Stimulated activated naive CD4-positive, alpha-beta T cell (primary cell): Measurements from ENCODE around the gene KMT2D.

Experiments
- DNase-seq, 6 experiments: peaks; one replicate each; lab custom pipeline; 2025; lab: John Stamatoyannopoulos, UW

KMT2D gene

GRCh38 chr12:49033611-49034285 is 26.8 kb downstream of the KMT2D start:
- DNase-seq: no peak

GRCh38 chr12:49032679-49033447 is 27.7 kb downstream of the KMT2D start:
- no peak for DNase-seq

- DNase-seq: no peak
These were observed 28.3 kb downstream of the KMT2D start for GRCh38 chr12:49032276-49032675.

- no peak for DNase-seq
These were observed 28.9 kb downstream of the KMT2D start for GRCh38 chr12:49031573-49032161.

- DNase-seq: no peak
These were observed 29.7 kb downstream of the KMT2D start for GRCh38 chr12:49030714-49031572.

GRCh38 chr12:49030119-49030518 is 30.5 kb downstream of the KMT2D start:
- DNase-seq: no peak

- DNase-seq: no peak
These were observed 31.8 kb downstream of the KMT2D start for GRCh38 chr12:49028666-49029275.

GRCh38 chr12:49027846-49028555 is 32.6 kb downstream of the KMT2D start:
- no peak for DNase-seq

- no peak for DNase-seq
These were observed 33.7 kb downstream of the KMT2D start for GRCh38 chr12:49026678-49027480.

GRCh38 chr12:49026101-49026500 is 34.5 kb downstream of the KMT2D start:
- no peak for DNase-seq

GRCh38 chr12:49025463-49025862 is 35.1 kb downstream of the KMT2D start:
- no peak for DNase-seq

GRCh38 chr12:49024543-49024942 is 36.1 kb downstream of the KMT2D start:
- no peak for DNase-seq

GRCh38 chr12:49023812-49024211 is 36.8 kb downstream of the KMT2D start:
- DNase-seq: no peak

GRCh38 chr12:49022558-49023178 is 37.9 kb downstream of the KMT2D start:
- no peak for DNase-seq

GRCh38 chr12:49021292-49021915 is 39.2 kb downstream of the KMT2D start:
- no peak for DNase-seq

GRCh38 chr12:49020441-49020840 is 40.2 kb downstream of the KMT2D start:
- DNase-seq: no peak

GRCh38 chr12:49019443-49020324 is 40.9 kb downstream of the KMT2D start:
- peak in 4 of 6 experiments; percentile 11 to 48 (median 16) for DNase-seq

- DNase-seq: no peak
These were observed 41.5 kb downstream of the KMT2D start for GRCh38 chr12:49019120-49019430.
